Thyroid gland (tissue), 4 donors: ENCODE results near the gene SYNJ2. TPM values are rescaled to one million over a fixed set of nuclear protein-coding genes. Genes with fewer than 3 reads are reported as not detected.

ENCODE experiments used
- DNase-seq, 2 donors: peaks; one replicate each; pipeline ENCODE4 v3.0.0-alpha.2; 2019
- H3K27ac ChIP-seq, 3 donors: fragments of 200-600 bp; sonication (generic); 1 replicate in 2 of 3; 2 replicates in 1 of 3; pipeline ENCODE4 v1.5.1; 2016 to 2019; ENCODE audit warnings: mild to moderate bottlenecking in 1 of 3, moderate library complexity in 1 of 3
- H3K27me3 ChIP-seq: fragments of 200-600 bp; sonication (generic); one replicate; pipeline ENCODE4 v1.5.1; 2019
- H3K36me3 ChIP-seq, 2 donors: fragments of 200-600 bp; sonication (generic); one replicate each; pipeline ENCODE4 v1.5.1; 2016 to 2019
- H3K4me1 ChIP-seq, 2 donors: fragments of 200-600 bp; sonication (generic); one replicate each; pipeline ENCODE4 v1.5.1; 2017 to 2019
- H3K4me3 ChIP-seq, 3 donors: fragments of 200-600 bp; sonication (generic); replicated peaks in 1 of 3; 1 replicate in 2 of 3; 2 replicates in 1 of 3; pipeline ENCODE4 v1.5.1; 2016; ENCODE audit warnings: mild to moderate bottlenecking in 1 of 3
- H3K9me3 ChIP-seq: fragments of 200-600 bp; sonication (generic); one replicate; pipeline ENCODE4 v1.5.1; 2017
- CTCF ChIP-seq, 6 experiments: fragments of 200-600 bp in 3 of 6; fragments of 450-650 bp in 3 of 6; sonication (generic) in 3 of 6; IDR thresholded peaks; one replicate each; pipeline ENCODE4 v1.5.1; 2016 to 2019; ENCODE audit warnings: antibody characterized with exemption in 6 of 6, mild to moderate bottlenecking in 2 of 6, inconsistent platforms in 1 of 6, moderate library complexity in 1 of 6
- POLR2A ChIP-seq, 2 donors: fragments of 450-650 bp; IDR thresholded peaks; one replicate each; pipeline ENCODE4 v1.6.1; 2017; ENCODE audit warnings: antibody characterized with exemption in 2 of 2, mild to moderate bottlenecking in 2 of 2, moderate library complexity in 1 of 2
- WGBS, 2 donors: methylation state at CpG; one replicate each; pipeline ENCODE4 v1.1.5; 2017; 5-methylcytosine and 5-hydroxymethylcytosine counted together
- intact Hi-C: fragments of 100-400 bp; cut with DNase I; formaldehyde crosslinking; loops from one replicate; pipeline ENCODE4 v1.15.1; 2023
- total RNA-seq, 4 donors: library from RNA; depleted of rRNA; stranded (reverse); fragments of >200 nt; gene quantifications; one replicate each; pipeline ENCODE4 v1.2.3, GENCODE V29; 2016

The SYNJ2 gene
- total RNA-seq, 4 donors from 2014 or later = 11.3 to 22.7 (median 13.5) TPM

- no peak for TF ChIP-seq POLR2A (IDR thresholded peaks at IDR 0.05)
- no peak for TF ChIP-seq CTCF (IDR thresholded peaks at IDR 0.05)
- 93 to 94% methylated on average over 20 of the region's 20 CpGs for WGBS, 2 donors
- Histone ChIP-seq H3K36me3 (no peaks in the 10 kb centered on the region), H3K27me3 (no peaks in the 10 kb centered on the region), H3K4me3 (no peak overlapping the region), H3K4me1 (peaks cover 0 to 30% of the 10 kb centered on the region in 2 donors), H3K27ac (peak overlapping the region in 2 of 3 donors; percentile 36 to 44), H3K9me3 (no peaks in the 10 kb centered on the region)
- intact Hi-C loops = no loop called here
- no peak for DNase-seq
Measured at GRCh38 chr6:158043008-158043407, 61.3 kb downstream of the SYNJ2 start.

- peaks cover 0 to 30% of the 10 kb centered on the region in 2 donors for H3K4me1 ChIP-seq
- TF ChIP-seq CTCF (IDR thresholded peaks at IDR 0.05) (no peak), POLR2A (IDR thresholded peaks at IDR 0.05) (no peak)
- DNase-seq = no peak
- intact Hi-C loops = no loop called here
- WGBS, 2 donors = 92 to 94% methylated on average over 22 to 31 of the region's 31 CpGs
- H3K4me3 ChIP-seq = no peak overlapping the region
- no peak overlapping the region for H3K27ac ChIP-seq
- H3K27me3 ChIP-seq = no peaks in the 10 kb centered on the region
- H3K9me3 ChIP-seq = no peaks in the 10 kb centered on the region
- no peaks in the 10 kb centered on the region for H3K36me3 ChIP-seq
Measured at GRCh38 chr6:158043586-158044524, 62.2 kb downstream of the SYNJ2 start.

- 89 to 93% methylated on average over 6 of the region's 6 CpGs for WGBS, 2 donors
Measured at GRCh38 chr6:158044525-158044888, 62.8 kb downstream of the SYNJ2 start.

GRCh38 chr6:158046201-158047126 is 64.8 kb downstream of the SYNJ2 start:
- no peaks in the 10 kb centered on the region for H3K27me3 ChIP-seq
- H3K27ac ChIP-seq = no peak overlapping the region
- TF ChIP-seq POLR2A (IDR thresholded peaks at IDR 0.05) (no peak), CTCF (IDR thresholded peaks at IDR 0.05) (no peak)
- DNase-seq = no peak
- 94 to 95% methylated on average over 20 of the region's 20 CpGs for WGBS, 2 donors
- peaks cover 0 to 15% of the 10 kb centered on the region in 2 donors for H3K4me1 ChIP-seq
- no peaks in the 10 kb centered on the region for H3K36me3 ChIP-seq
- no peaks in the 10 kb centered on the region for H3K9me3 ChIP-seq
- intact Hi-C loops = no loop called here
- H3K4me3 ChIP-seq = no peak overlapping the region

More at GRCh38 chr6:158044525-158044888, 62.8 kb downstream of the SYNJ2 start:
- intact Hi-C loops = no loop called here
- Histone ChIP-seq H3K4me1 (peaks cover 0 to 29% of the 10 kb centered on the region in 2 donors), H3K36me3 (no peaks in the 10 kb centered on the region), H3K27ac (no peak overlapping the region), H3K27me3 (no peaks in the 10 kb centered on the region), H3K4me3 (no peak overlapping the region), H3K9me3 (no peaks in the 10 kb centered on the region)
- no peak for DNase-seq
- TF ChIP-seq CTCF (IDR thresholded peaks at IDR 0.05) (no peak), POLR2A (IDR thresholded peaks at IDR 0.05) (no peak)
